ENCODE results near the gene PGF.
A peak's percentile ranks its signal among the peaks of the same experiment; 100 is the strongest.
"Not testable (repeated sequence)": the region's sequence is repeated elsewhere in the genome, so short reads cannot be mapped to it uniquely, and the experiment has no call there.

Gene PGF

DNA sequence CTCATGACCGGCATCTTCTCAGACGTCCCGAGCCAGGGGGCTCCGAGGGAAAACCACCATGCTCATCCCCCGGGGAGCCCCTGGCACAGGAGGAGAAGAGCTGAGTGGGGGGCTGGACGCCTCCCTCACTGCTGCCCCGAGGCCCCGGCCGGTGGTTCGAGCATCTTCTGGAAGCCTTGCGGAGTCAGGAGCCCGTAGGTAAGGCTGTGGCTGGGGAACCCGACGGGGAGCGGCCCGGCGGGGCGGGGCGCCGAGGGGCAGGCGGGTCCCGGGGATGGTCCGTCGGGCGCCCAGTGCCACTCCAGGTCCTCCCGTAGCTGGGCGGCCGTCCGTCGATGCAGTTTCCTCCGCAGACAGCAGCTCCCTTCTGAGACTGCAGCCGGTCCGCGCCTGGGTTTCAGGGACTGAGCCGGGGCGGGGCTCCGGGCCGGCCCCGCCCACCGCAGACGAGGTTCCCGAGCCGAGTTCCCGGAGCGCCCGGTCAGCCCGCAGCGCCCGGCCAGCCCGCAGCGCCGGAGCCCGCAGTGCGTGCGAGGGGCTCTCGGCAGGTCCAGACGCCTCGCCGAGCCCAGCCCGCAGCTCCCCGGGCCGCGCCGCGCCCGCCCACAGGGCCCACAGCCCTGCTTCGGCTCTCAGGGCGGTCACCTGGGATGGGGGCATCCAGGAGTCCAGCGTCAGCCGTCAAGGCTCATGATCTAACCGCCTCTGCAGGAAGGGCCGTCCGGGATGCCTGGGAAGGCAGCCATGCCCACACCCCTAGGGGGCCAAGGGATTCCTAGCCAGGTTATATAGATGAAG, at the start of gene PGF:
Gene PGF, minus strand, starts transcription at position 369 of the 798 bp plus-strand sequence. Its CDS starts 355 bp downstream, at position 14.
- DNase-seq = peak; percentile 72

DNA sequence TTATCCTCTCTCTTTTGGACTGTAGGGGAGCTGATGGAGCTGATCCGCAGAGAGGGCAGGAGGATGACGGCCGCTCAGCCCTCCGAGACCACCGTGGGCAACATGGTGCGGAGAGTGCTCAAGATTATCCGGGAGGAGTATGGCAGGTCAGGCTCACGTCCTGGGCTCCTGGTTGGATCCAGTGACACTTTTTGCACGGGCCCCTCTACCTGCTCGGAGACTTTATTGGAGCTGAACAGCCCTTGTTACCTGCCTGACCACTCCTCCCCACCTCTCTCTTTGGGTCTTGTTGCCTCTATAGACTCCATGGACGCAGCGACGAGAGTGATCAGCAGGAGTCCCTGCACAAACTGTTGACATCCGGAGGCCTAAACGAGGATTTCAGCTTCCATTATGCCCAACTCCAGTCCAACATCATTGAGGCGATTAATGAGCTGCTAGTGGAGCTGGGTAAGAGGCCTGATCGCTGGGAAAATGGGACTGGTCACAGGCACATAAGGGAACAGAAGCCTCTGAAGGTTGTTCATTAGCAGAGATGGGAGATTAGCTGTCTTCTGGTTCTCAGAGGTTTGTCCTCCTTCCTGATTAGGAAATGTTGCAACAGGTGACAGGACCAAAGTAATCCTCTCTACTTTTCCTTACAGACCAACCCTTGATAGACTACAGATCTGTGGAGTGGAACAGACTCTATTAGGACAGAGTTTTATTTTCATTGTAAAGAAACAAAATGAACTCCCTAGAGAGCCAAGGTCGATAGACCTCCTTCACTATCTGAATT, 48.0 kb upstream of the PGF start:
- no peak for DNase-seq

GRCh38 chr14:75002392-75003249, 47.2 kb upstream of the PGF start, which contains the start of gene EIF2B2:
TSS of gene EIF2B2 (plus strand) at chr14:75002921. CDS start at chr14:75002991, 70 bp downstream.
- DNase-seq = peak; percentile 98

- no peak for DNase-seq
These were observed 46.5 kb upstream of the PGF start for GRCh38 chr14:75001899-75002298.

DNA sequence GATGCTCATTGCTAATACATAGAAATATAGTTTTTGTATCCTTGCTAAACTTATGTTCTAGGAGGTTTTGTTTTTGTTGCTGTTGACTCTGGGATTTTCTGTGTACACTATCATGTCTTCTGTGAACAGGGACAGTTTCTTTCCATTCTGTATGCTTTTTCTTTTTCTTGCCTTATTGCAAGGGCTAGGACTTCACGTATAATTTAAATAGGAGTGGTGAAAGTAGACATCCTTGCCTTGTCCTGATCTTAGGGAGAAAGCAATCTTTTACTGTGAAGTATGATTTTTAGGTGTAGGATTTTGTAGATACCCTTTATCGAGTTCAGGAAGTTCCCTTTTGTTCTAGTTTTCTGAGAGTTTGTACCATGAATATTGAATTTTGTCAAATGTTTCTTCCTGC, 45.9 kb upstream of the PGF start:
- DNase-seq = no peak

GRCh38 chr14:74995781-74996180, 40.4 kb upstream of the PGF start:
- not testable (repeated sequence) for DNase-seq

DNA sequence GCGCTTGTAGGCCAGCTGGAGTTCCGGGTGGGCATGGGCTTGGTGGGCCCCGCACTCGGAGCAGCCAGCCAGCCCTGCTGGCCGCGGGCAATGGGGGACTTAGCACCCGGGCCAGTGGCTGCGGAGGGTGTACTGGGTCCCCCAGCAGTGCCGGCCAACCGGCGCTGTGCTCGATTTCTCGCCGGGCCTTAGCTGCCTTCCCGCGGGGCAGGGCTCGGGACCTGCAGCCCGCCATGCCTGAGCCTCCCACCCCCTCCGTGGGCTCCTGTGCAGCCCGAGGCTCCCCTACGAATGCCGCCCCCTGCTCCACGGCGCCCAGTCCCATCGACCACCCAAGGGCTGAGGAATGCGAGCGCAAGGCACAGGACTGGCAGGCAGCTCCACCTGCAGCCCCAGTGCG, 38.8 kb upstream of the PGF start:
- not testable (repeated sequence) for DNase-seq

DNA sequence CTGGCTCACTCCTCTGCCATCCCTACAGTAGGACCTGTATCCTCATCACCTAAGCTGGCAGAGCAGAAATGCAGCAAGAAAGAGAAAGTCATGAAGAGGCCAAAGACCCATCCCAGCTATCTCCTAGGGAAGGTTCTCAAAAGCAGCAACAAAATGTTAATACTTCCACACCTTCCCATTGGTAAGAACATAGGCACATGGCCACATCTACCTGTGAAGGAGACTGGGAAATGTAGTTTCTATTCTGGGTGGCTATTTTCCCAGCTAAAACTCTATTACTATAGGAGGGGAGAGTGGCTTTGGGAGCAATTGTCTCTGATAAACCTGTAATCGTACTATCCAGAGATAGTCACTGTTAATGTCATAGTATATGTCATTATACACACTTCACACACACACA, 33.6 kb upstream of the PGF start:
- DNase-seq = peak; percentile 4

DNA sequence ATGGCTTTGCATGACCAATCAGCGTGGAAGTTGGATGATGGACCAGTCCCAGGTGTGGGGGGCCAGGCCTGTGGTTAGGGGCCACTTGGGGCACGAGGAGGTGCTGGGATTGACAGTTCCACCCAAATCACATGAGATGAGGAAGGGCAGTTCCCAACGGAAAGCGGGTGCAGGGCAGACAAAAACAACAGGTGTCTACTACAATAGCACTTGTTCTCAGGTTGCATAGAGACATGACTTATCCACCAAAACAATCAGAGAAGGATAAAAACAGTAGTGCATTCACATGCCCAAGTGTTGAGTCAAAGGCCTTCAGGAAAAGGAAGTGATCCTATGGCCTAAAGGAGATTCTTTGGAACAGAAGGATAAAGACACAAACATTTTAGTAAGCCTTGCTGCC, 32.7 kb upstream of the PGF start:
- DNase-seq = no peak

GRCh38 chr14:74985806-74986205, 30.4 kb upstream of the PGF start:
- no peak for DNase-seq

- DNase-seq = no peak
These were observed 29.6 kb upstream of the PGF start for GRCh38 chr14:74985028-74985310.

- DNase-seq = no peak
These were observed 29.0 kb upstream of the PGF start for GRCh38 chr14:74984236-74985027.

- no peak for DNase-seq
These were observed 27.9 kb upstream of the PGF start for GRCh38 chr14:74983343-74983742.

GRCh38 chr14:74982661-74983060, 27.3 kb upstream of the PGF start:
- no peak for DNase-seq

DNA sequence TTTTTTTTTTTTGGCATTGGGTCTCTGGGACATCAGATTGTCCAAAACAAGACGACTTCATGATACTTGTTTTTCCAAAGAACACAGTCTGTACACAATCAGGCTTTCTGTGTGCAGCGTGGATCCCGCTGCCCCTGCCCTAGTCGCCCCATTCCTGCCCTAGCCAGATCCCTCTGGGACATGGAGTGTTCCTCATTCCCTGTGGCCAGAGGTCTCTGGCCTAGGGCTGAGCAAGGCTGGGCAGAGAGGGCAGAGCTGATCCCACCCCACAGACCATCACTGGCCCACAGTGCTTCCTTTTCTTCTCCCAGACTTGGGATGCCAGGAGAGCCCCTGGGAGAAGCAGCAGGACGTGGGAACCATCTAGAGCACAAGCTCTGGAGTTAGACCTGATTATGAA, 26.4 kb upstream of the PGF start:
- DNase-seq = no peak

- no peak for DNase-seq
These were observed 26.0 kb upstream of the PGF start for GRCh38 chr14:74981462-74981782.

GRCh38 chr14:74980731-74981461, 25.5 kb upstream of the PGF start:
- DNase-seq = peak; percentile 96

GRCh38 chr14:74980398-74980730, 25.0 kb upstream of the PGF start:
- no peak for DNase-seq

GRCh38 chr14:74979442-74980397, 24.3 kb upstream of the PGF start:
- DNase-seq = peak; percentile 77

GRCh38 chr14:74979029-74979428, 23.6 kb upstream of the PGF start:
- no peak for DNase-seq

- no peak for DNase-seq
These were observed 23.1 kb upstream of the PGF start for GRCh38 chr14:74978416-74978947.
